PFSK-1 (cell line): ENCODE data around the gene OLFML1.

ENCODE experiments used
- POLR2AphosphoS5 ChIP-seq: IDR thresholded peaks from 2 replicates; pipeline ENCODE4 v1.6.1; 2012; ENCODE audit warnings: low read depth, mild to moderate bottlenecking, control low read depth, low read length, moderate library complexity
- SIN3A ChIP-seq: IDR thresholded peaks from 2 replicates; pipeline ENCODE4 v1.6.1; 2012; ENCODE audit warnings: mild to moderate bottlenecking, low read length, moderate library complexity, borderline replicate concordance; ENCODE audit not compliant: insufficient read depth

DNA sequence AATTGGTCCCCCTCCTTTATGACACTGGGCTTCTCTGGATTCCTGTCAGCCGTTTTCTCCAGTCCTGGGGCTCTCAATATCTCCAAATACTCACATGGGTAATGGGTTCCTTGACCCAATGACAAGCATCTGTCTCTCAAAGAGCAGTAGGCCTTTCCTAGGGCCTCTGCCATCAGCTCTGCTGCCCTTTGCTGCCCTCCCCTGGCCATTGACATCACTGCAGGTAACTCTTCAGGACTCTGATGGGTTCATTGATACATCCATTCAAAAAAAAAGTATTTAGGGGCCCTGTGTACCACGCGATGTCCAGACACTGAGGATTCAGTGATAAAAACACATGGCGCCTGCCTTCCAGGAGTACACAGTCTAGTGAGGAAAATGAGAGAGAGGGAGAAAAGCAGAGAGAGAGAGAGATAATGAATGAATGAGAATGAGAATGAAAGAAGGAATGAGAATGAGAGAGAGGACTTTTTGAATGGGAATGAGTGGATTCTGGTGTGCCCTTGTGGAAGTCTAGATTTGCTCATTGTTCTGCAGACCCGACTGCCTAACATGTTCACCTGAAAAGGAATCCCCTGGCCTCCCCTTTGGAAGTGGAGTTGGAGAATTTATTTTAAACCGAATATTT lies 42.6 kb upstream of the OLFML1 start:
- TF ChIP-seq SIN3A (no peak), POLR2AphosphoS5 (no peak)
